ENCODE results near the gene IFT80.
A peak's percentile ranks its signal among the peaks of the same experiment; 100 is the strongest.

IFT80 gene

GRCh38 chr3:160400702-160401150 is 1.7 kb upstream of the IFT80 start:
- peak; percentile 16 for DNase-seq (ENCODE audit: low spot score)

DNA sequence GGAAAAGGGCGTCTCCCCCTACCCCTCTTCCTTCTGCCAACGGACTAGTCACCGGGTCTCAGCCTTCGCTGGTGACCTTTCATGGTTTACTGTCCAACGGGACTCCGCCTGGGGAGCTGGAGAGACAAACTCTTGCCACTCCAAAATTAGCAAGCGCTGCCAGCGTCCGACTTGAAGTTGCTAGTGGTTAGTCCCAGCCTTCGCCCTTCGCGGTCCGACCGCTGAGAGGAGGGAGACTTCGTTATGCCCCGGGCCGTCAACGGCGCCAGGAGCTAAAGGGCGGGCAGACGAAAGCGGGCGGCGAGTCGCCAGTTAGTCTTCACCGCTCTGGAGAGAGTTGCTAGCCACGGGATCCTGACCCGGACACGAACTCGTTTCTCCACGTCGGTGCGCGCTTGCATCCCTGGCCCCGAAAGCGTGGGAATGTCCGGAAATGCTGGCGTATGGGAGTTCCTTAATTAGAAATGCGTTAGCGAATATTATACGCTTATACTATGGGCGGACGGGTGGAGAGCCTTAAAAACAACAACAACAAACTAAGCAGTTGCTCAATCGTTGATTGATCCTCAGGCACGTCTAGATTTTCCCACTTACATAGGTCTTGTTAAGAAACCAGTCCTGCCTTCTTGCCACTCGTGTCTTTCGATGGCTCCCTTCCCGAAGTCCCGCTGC is 1.1 kb upstream of the IFT80 start:
- DNase-seq (ENCODE audit: low spot score) = peak; percentile 38

DNA sequence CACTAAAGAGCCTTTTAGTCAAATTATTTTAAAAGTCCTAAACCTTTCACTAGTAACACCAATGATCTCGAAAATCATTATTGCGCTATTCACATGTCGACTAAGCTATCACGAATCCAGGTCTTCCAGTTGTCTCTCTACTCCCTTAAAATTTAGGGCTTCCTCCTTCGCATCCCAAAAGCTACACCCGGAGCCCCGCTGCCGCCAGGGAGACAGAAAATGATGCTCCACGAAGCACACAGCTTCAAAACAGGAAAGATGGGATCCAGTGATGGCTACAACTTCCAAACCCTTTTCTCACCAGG is 253 bp downstream of the IFT80 start:
- no peak for DNase-seq (ENCODE audit: low spot score)

DNA sequence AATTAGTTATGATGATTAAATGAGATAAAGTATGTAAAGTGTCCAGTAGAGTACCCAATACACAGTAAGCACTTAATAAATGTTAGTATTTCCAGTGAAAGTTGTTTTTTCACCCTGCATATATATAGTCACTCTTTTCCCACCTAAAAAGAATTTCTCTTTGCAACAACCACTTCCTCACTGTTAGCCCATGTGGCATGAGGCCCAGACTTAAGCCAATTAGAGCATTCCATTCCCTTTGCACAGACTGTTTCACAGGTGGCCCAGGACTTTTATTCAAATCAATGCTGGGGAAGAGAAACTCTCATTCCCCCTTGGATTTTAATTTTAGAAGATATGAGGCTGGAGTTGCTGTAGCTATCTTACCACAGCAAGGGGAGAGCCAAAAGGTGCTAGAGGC is 3.7 kb downstream of the IFT80 start:
- no peak for DNase-seq (ENCODE audit: low spot score)

- no peak for DNase-seq (ENCODE audit: low spot score)
Observed at GRCh38 chr3:160394009-160394392, 5.0 kb downstream of the IFT80 start.

- DNase-seq (ENCODE audit: low spot score) = no peak
Observed at GRCh38 chr3:160393346-160394008, 5.5 kb downstream of the IFT80 start.

- DNase-seq (ENCODE audit: low spot score) = no peak
Observed at GRCh38 chr3:160392798-160393197, 6.2 kb downstream of the IFT80 start.

DNA sequence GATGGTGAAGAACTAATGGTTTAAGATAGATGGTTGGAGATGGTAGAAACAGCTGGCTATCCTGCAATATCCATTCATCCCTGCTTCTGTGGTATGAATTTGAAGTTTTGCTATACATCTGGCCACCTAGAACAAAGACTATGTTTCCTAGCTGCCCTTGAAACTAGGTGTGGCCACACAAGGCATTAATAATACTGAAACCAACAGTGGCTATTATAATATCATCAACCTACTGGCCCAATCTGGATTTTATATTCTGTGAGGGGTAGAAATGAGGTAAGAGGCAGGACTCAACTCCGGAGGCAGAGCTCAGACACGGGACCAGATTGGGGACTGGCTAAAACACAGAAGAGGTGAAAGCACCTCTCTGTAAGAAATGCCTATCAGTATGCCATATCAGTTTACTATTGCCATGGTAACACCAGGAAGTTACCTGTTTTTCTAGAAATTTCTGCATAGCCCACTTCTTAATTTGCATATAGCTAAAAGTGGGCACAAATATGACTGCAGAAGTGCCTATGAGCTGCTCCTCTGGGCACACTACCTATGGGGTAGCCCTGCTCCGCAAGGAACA is 8.4 kb downstream of the IFT80 start:
- no peak for DNase-seq (ENCODE audit: low spot score)

- DNase-seq (ENCODE audit: low spot score) = no peak
Observed at GRCh38 chr3:160384639-160385318, 14.2 kb downstream of the IFT80 start.

GRCh38 chr3:160381470-160381869 is 17.6 kb downstream of the IFT80 start:
- no peak for DNase-seq (ENCODE audit: low spot score)

DNA sequence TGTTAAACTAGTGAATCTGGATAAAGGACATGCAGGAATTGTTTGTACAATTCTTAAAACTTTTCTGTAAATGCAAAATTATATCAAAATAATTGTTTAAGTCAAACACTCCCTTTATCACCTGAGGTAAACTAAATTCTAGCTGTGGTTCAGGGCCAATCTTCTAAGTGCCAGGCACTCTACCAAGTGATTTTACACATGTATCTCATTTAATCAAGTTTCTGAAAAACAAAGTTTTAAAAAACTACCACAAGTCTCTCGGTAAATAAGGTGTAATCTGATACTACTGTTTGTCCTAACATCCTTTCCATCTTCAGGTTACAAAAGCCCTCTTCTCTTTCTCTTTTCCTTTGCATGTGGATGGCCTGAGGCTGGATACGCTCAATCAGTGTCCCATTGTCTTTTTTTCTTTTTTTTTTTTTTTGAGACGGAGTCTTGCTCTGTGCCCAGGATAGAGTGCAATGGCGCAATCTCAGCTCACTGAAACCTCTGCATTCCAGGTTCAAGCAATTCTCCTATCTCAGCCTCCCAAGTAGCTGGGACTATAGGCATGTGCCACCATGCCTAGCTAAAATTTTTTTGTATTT is 19.3 kb downstream of the IFT80 start:
- no peak for DNase-seq (ENCODE audit: low spot score)

DNA sequence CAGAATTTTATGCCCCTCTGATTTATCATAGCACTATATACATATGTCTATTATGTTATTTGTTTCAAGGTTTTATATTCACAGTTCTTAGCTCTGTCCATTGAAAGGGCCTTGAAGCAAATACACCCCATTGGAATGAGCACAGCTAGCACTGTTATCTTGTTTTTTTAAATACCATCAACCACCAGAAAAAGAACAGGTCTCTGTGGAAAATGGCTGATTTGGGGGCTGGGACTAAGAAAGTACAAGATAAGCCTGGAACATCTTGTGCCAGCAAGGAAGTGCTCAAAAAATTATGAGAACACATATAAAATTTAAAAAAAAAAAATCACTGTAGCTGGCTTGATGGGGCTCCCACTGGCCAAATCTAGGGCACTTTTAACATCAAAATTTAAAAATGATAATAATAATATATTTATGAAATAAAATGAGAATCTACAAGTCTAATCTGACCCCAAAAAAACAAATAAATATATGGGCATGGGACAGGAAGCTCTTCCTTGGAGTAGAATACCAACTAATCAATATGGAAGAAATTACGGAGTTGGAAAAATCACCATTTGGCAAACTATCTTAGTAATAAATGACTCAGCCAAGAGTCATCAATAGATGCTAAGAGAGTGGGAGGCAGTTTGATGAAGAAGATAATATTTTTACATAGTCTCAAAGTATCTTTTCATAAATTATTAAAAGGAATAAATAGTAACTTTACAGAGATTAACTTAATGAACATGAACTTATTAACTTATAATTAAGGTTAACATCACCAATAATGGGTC is 20.5 kb downstream of the IFT80 start:
- DNase-seq (ENCODE audit: low spot score) = no peak

GRCh38 chr3:160376681-160377080 is 22.3 kb downstream of the IFT80 start:
- DNase-seq (ENCODE audit: low spot score) = no peak

GRCh38 chr3:160374925-160375324 is 24.1 kb downstream of the IFT80 start:
- no peak for DNase-seq (ENCODE audit: low spot score)

GRCh38 chr3:160374472-160374871 is 24.6 kb downstream of the IFT80 start:
- no peak for DNase-seq (ENCODE audit: low spot score)

GRCh38 chr3:160373655-160374054 is 25.4 kb downstream of the IFT80 start:
- DNase-seq (ENCODE audit: low spot score) = no peak

DNA sequence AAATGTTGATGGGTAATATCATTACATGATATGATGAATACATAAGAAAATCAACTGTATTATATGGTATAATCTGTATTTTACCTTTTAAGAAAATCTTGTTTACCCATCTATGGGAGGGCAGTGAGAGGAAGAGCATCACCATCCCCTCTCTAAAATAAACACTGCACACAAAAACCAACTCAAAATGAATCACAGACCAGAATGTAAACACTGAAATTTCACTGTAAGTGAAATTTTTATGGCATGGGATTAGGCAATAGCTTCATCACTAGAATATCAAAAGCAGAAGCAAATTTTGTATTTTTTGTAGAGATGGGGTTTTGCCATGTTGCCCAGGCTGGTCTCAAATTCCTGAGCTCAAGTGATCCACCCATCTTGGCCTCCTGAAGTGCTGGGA is 26.2 kb downstream of the IFT80 start:
- no peak for DNase-seq (ENCODE audit: low spot score)

DNA sequence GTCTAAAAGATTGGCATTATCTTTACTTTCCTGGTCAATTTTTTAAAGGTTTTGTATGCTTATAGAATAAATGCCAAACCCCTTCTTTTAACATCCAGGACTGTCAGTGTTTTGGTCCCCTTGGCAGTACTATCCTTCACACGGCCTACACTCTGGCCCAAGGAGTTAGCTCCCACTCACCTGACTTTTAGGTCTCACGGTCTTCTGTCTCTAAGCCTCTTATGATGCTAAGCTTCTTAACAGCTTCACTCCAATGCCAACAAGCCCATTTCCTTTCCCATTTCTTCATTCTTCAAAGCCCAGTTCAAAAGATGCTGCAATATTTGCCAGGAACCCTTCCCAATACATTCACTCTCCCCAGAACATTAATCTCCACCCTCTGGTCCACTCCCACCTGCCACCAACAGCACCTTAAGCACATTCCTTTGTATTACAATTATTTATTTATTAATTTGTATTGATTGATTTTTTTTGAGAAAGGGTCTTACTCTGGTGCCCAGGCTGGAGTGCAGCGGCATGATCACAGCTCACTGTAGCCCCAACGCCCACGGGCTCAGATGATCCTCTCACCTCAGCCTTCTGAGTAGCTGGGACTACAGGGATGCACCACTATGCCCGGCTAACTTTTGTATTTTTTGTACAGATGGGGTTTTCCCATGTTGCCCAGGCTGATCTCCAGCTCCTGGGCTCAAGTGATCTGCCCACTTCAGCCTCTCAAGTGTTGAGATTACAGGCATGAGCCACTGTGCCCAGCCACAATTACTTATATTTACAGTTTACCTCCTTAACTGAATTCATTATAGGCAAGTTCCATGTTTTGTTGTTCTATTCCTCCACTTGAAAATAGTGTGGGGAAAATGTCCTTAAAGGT is 27.8 kb downstream of the IFT80 start:
- DNase-seq (ENCODE audit: low spot score) = no peak

- no peak for DNase-seq (ENCODE audit: low spot score)
Observed at GRCh38 chr3:160369784-160370183, 29.2 kb downstream of the IFT80 start.

- DNase-seq (ENCODE audit: low spot score) = no peak
Observed at GRCh38 chr3:160368804-160369203, 30.2 kb downstream of the IFT80 start.

All from activated CD4-positive, alpha-beta T cell treated with anti-CD3 and anti-CD28 coated beads, Interleukin-2, Interleukin-4, amounts not matched to agents 100 ng/mL and 50 ng/mL, durations not matched to agents 16 hours and 8 hours (primary cell).